GM19099 (cell line): ENCODE results near the gene GATA5.

ENCODE experiments used
- POLR2A ChIP-seq: IDR thresholded peaks from 3 replicates; pipeline ENCODE4 v1.6.1; 2011; ENCODE audit warnings: low read depth; ENCODE audit not compliant: insufficient read length; ENCODE audit errors: extremely low read depth

The GATA5 gene

GRCh38 chr20:62484478-62484877 lies 8.7 kb upstream of the GATA5 start:
- TF ChIP-seq POLR2A, result no peak

DNA sequence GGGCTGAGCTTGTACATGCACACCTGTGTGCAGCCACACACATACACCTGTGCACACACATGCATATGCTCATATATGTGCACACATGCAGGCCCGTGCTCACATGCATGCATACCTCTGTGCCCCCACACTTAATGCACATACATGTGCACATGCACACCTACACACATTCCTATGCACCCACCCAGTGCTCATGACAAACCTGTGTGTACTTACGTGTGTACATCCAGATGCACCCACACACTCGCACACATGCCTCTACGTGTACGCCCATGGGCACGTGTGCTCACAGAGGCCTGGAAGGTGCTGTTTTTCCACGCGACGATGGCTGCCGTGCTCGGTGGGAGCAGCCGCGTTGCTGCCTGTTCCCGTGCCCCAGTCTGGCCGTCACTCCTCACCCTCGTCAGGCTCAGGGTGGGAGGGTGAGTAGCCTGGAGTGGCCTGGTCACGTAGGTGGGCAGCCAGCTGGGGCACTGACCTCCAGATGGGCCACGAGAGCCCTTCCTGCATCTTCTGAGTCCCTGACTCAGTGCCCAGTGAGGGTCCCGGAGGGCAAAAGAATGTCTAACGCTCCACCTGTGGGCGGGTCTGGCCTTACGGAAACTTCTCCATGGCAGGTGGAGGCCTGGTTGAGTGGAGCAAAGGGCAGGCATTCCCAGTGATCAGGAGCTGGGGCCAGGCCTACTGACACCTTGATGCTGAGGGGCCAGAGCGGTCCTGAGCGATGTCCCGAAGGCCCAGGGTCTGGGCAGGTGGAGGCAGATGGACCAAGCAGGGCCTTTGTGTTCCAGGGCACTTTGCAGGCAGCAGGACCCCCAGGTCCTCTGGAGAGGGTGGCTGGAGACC lies 8.0 kb upstream of the GATA5 start:
- TF ChIP-seq POLR2A, result no peak

DNA sequence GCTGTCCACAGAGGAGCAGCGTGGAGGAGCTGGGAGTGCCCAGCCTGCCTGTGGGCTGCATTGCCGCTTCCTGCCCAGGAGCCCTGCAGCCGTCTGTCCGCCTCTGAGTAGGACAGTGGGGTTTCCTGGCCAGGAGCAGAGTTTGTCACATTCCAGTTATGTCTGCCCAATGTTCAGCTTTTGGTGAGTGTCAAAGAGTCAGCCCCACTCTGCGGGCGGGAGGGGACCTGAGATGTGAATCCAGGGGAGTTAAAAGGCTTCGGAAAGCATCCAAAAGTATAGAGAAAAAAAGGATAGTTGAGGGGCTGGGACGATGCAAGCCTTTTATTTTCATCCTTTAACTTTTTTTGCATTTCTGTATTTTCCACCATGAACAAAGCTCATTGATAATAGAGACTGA lies 7.2 kb upstream of the GATA5 start:
- TF ChIP-seq POLR2A, result no peak

DNA sequence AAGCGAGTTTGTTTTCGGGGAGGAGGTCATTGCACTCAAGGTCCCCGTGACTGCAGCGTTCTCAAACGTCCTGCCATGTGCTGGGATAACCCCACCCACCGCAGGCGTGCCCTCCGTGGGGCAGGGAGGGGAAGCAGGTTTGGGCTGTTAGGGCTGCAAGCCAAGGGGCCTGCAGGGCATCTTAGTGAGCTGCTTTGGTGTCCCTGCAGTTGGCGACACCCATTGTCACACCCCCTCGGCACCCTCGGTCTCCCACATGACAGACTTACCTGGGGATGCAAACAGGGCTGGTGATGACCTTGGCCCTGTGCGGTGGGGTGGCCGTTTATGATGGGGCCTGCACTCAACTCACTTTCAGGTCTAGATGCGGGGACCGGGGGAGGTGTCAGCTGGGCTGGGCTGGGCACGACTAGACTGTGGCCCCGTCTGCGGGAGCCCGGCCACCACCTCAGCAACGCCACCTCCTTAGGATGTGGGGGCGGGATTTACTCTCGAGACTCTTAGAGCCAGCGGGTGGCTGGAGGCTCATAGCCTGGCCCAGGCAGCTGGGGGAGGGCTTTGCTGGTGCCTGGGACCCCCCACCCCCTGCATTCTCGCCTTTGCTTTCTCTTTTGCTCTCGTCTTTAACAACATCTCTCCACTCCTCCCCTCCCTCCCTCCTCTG lies 6.5 kb upstream of the GATA5 start:
- no peak for TF ChIP-seq POLR2A

GRCh38 chr20:62481425-62482145 lies 5.8 kb upstream of the GATA5 start:
- no peak for TF ChIP-seq POLR2A

- no peak for TF ChIP-seq POLR2A
Observed at GRCh38 chr20:62480318-62480717, 4.5 kb upstream of the GATA5 start.

DNA sequence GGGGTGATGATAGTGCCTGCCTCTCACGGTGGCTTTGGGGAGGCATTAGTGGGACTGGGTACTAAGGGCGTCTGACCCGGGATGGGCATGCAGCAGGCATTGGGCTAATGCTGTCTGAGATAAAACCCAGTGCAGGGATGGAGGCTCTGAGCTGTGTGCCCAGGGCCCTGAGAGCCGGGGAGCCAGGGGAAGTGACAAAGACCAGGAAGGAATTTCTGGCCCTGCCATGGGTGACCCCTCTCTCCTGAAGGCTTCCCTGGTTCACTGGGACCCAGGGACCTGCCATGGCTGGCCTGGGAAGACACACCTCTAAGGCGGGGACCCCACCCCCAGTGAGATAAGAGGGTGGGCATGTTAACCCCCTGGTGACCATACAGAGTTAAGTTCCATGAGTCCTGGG lies 3.9 kb upstream of the GATA5 start:
- TF ChIP-seq POLR2A, result no peak

GRCh38 chr20:62479156-62479555 lies 3.4 kb upstream of the GATA5 start:
- TF ChIP-seq POLR2A, result no peak

- TF ChIP-seq POLR2A, result no peak
Observed at GRCh38 chr20:62477669-62478455, 2.1 kb upstream of the GATA5 start.

GRCh38 chr20:62476056-62476838 lies 452 bp upstream of the GATA5 start:
- no peak for TF ChIP-seq POLR2A

- no peak for TF ChIP-seq POLR2A
Observed at GRCh38 chr20:62475027-62475771, 596 bp downstream of the GATA5 start.

- TF ChIP-seq POLR2A, result no peak
Observed at GRCh38 chr20:62474604-62475026, 1.2 kb downstream of the GATA5 start.
